Cardiac fibroblast (primary cell): ENCODE data around the gene TBPL1.

Experiments used
- DNase-seq, 2 donors: peaks; one replicate each; pipeline versions ENCODE4 v3.0.0 to v3.0.0-alpha.2; 2010; ENCODE audit warnings: low read depth in 2 of 2
- H3K4me3 ChIP-seq, 2 donors: replicated peaks in 1 of 2; 1 replicate in 1 of 2; 2 replicates in 1 of 2; pipeline ENCODE4 v1.5.1; 2011; ENCODE audit warnings: low read depth in 2 of 2, low read length in 2 of 2, mild to moderate bottlenecking in 2 of 2, moderate library complexity in 1 of 2
- TF ChIP-seq, protein P1 (sequence below): IDR thresholded peaks from one replicate; pipeline ENCODE4 v1.5.1; 2011; ENCODE audit warnings: low read depth, mild to moderate bottlenecking, low read length, inconsistent platforms

TBPL1 gene

DNA sequence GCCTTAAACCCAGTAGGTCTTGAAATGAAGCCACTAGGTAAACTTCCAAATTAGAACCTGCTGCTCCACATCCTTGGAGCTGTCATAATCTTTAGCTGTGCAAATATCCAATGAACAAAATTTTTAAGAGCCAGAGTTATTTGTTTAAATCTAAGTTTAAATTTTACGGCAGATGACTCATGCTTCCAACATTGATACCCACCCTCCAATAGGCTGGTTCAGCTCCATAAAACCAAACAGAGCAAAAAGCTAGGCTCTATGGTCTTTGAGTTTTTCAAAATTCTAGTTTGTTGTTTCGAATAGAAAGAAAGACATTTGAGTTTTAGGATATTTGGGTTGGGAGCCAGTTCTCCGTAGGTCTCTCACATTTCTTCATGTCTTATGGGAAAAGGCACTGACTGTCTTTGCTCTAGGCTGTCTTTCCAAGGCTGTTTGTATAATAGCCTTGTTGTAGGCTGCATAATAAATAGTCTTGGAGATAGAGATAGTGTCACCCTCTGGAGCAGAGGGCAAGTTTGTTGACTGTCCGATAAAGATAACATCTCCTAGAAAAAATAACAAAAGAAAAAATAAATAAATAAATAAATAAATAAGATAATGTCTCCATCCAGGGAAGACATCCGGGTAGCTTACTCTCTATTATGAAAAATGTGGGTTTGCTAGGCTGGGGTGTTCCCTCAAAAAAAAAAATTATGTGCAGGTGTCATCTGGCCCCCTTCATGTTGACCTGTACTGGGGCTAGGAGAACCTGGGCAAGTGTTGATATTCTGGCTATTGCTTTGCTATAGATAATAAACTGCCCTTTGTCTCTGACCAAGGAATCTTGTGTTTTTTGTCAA lies 62.9 kb downstream of the TBPL1 start:
- no peak for DNase-seq
- TF ChIP-seq, protein P1, sequence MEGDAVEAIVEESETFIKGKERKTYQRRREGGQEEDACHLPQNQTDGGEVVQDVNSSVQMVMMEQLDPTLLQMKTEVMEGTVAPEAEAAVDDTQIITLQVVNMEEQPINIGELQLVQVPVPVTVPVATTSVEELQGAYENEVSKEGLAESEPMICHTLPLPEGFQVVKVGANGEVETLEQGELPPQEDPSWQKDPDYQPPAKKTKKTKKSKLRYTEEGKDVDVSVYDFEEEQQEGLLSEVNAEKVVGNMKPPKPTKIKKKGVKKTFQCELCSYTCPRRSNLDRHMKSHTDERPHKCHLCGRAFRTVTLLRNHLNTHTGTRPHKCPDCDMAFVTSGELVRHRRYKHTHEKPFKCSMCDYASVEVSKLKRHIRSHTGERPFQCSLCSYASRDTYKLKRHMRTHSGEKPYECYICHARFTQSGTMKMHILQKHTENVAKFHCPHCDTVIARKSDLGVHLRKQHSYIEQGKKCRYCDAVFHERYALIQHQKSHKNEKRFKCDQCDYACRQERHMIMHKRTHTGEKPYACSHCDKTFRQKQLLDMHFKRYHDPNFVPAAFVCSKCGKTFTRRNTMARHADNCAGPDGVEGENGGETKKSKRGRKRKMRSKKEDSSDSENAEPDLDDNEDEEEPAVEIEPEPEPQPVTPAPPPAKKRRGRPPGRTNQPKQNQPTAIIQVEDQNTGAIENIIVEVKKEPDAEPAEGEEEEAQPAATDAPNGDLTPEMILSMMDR: no peak
- H3K4me3 ChIP-seq: no peak overlapping the region

DNA sequence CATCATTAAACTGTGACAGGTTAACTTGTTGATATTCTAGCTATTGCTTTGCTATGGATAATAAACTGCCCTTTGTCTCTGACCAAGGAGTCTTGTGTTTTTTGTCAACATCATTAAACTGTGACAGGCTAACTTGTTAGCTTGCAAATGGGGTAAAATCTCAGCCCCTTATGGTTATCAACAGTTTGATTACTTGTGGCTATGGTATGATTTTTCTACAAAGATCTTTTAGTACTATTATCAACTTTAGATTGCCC lies 63.5 kb downstream of the TBPL1 start:
- TF ChIP-seq, protein P1: no peak
- no peak overlapping the region for H3K4me3 ChIP-seq
- no peak for DNase-seq

DNA sequence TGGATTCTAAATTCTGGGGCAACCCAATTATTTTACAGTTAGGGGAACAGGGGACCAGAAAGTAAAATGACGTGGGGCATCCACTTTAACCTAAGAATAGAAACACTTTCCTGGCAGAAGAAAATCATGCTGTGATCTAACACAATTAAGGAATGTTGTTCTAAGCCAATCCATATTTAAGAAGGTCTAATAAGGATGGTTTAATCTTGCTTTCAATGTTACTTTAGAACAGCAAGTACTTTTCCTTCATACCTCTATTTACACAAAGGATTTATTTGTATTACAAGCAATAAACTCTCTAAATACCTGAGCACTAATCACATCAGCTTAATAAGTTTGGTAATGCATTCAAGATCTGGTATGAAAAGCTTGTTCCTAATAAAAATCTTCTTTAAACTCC lies 67.0 kb downstream of the TBPL1 start:
- TF ChIP-seq, protein P1: no peak
- no peak overlapping the region for H3K4me3 ChIP-seq
- DNase-seq: no peak

DNA sequence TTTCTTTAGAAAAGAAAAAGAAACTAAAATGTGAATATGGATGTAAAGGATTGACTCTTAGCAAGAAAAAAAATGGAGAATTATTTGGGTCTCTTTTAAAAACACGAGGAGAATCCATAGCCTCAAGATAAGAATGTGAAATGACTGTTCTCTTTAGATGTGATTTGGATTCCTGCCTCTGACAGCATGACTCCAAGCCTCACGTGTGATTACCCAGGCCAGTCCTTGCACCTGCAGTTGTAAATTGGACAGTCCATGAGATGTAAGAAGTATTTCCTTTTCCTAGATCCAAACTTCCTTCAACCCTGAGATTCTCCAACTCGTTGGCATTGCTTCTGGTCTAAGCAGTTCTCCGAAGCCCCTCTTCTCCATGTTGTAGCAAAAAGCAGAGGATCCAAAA lies 67.5 kb downstream of the TBPL1 start:
- no peak for DNase-seq
- TF ChIP-seq, protein P1: no peak
- no peak overlapping the region for H3K4me3 ChIP-seq

DNA sequence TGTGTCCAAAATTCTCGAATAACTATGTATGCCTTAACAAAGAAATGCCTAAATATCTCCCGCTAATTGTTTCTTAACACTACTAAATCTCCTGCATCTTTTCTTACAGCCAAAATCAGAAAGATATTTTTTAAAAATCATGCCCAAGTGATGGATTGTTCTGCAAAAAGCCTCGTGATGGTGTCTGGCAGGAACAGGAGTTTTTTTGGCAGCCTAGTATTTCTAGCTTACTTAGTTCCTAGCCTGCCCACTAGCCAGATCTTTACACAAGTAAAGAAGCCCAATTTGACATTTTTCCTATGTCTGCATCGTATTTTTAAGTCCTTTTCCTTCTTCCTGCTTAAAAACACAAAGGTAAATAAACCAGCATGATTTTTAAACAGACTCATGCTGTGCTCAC lies 67.9 kb downstream of the TBPL1 start:
- no peak for DNase-seq
- H3K4me3 ChIP-seq: no peak overlapping the region
- TF ChIP-seq, protein P1: no peak

DNA sequence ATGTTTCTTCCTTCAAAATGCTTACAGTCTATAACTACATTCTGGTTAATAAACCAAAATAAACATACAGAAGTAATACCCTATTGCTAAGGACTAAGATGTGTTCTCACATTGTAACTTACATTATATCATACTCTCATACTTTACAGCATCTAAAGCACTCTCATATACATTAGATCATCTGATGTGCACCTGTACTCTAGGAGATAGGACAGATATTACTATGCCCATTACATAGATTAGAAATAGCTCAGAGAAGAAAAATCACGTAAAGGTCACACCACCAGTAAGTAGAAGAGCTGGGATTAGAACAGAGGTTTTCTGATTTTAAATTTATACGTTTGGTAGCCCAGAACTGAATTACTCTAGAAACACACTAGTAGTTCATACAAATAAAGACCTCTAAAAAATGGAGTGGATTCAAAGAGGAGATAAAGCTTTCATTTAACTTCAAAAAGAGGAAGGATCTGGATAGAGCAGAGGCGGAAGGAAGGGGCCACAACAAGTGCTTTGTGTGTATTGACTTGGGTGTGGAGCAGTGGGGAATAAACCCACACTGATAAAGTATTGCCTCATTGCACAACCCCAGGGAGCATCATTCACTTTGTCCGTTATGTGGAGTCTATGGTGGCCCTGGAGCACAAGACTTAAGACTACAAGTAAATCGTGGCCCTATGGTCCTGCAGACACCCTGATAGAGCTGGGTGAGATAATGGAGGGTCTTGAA lies 68.5 kb downstream of the TBPL1 start:
- no peak for DNase-seq
- H3K4me3 ChIP-seq: no peak overlapping the region
- TF ChIP-seq, protein P1: no peak
